Measurements from ENCODE around the gene DDIT4L. TPM values are rescaled to one million over a fixed set of nuclear protein-coding genes. Genes with fewer than 3 reads are reported as not detected.
"Not testable (repeated sequence)": the region's sequence is repeated elsewhere in the genome, so short reads cannot be mapped to it uniquely, and the experiment has no call there.

The DDIT4L gene
- total RNA-seq, 1 donor from 2014 or later = 6.9 TPM

GRCh38 chr4:100146756-100147155, 43.5 kb downstream of the DDIT4L start:
- peaks cover 5% of the 10 kb centered on the region for H3K4me1 Mint-ChIP-seq
- no peak overlapping the region for H3K27ac Mint-ChIP-seq
- no peak for DNase-seq (ENCODE audit: low spot score in 2 of 2, unreplicated experiment in 2 of 2)
- TF ChIP-seq CTCF (IDR thresholded peaks at IDR 0.05; ENCODE audit: unreplicated experiment) = no peak
- H3K9me3 Mint-ChIP-seq = no peaks in the 10 kb centered on the region
- H3K4me3 Mint-ChIP-seq = no peak overlapping the region
- H3K27me3 Mint-ChIP-seq (ENCODE audit: low read depth) = no peaks in the 10 kb centered on the region
- H3K36me3 Mint-ChIP-seq = no peaks in the 10 kb centered on the region

GRCh38 chr4:100137320-100137719, 52.9 kb downstream of the DDIT4L start:
- H3K4me1 Mint-ChIP-seq, H3K27ac Mint-ChIP-seq, H3K36me3 Mint-ChIP-seq: not testable (repeated sequence)

More at GRCh38 chr4:100137320-100137719, 52.9 kb downstream of the DDIT4L start:
- H3K4me3 Mint-ChIP-seq; H3K27me3 Mint-ChIP-seq (ENCODE audit: low read depth); DNase-seq (ENCODE audit: low spot score in 2 of 2, unreplicated experiment in 2 of 2): not testable (repeated sequence)
- H3K9me3 Mint-ChIP-seq = peaks cover 19% of the 10 kb centered on the region

Other genes with a start within 250 kb of the DDIT4L start
- gene DNAJB14, start 243.8 kb downstream of the DDIT4L start, total RNA-seq = 53.2 to 57.2 TPM (median 55.9 TPM) in 3 replicates
- gene H2AZ1, start 240.2 kb downstream of the DDIT4L start, total RNA-seq = 189 to 203 TPM (median 199 TPM) in 3 replicates

Data from mesothelial cell of epicardium (in vitro differentiated cells).